Measurements from ENCODE around the gene CYP19A1. TPM values are rescaled to one million over a fixed set of nuclear protein-coding genes. Genes with fewer than 3 reads are reported as not detected.

CYP19A1 gene
- total and polyA plus RNA-seq, 2 donors (not counting 1 experiment from before 2014, with no cell fraction given) = not detected

DNA sequence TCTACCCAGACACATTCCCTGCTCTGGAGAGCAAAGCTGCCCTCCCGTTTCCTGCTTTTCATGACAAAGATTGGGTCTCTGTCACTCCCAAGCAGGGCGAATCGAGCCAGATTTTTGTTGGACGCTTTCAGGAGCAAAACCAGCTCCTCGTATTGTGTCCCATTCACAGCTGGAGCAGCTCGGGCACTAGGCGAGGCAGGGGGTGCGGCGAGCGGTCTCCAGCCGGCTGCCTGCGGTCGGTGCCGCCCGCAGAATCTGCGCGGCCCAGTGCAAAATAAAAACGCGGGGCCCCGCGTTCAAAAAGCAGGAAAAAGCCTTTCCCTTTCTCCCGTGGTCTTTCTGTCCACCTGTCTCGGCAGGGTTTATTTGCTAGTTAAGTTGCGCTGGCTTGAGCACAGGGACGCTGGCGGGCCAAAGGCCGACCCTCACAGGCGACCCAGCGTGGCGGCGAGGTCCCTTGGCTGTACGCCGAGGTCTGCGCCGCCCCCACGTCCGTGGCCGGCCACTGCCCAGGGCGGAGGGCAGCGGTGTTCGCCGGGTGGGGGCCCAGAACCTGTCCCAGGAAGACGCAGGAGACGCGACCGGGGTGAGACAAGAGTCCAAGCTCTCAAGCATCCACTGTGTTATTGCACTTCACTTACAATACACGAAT is 71.2 kb downstream of the CYP19A1 start:
- Mint-ChIP-seq H3K27me3 (peaks cover 31% of the 10 kb centered on the region), H3K27ac (no peak overlapping the region), H3K4me3 (peak overlapping the region; percentile 55), H3K9me3 (ENCODE audit: insufficient read depth) (no peaks in the 10 kb centered on the region), H3K4me1 (peaks cover 7% of the 10 kb centered on the region)
- Histone ChIP-seq H3K9me3 (ENCODE audit: control extremely low read depth in 1 of 3, control insufficient read depth in 2 of 3, insufficient read depth in 1 of 3, low read length in 2 of 3) (no peaks in the 10 kb centered on the region), H3K36me3 (replicated peaks in 1 of 2; ENCODE audit: control extremely low read depth in 1 of 2, control insufficient read depth in 1 of 2, extremely low read depth in 1 of 2, insufficient read depth in 2 of 2, low read length in 1 of 2) (no peaks in the 10 kb centered on the region), H3K79me2 (ENCODE audit: control insufficient read depth, insufficient read depth, low read length) (no peaks in the 10 kb centered on the region), H3K27ac (ENCODE audit: low read length in 2 of 2) (no peak overlapping the region), H3K4me1 (ENCODE audit: control insufficient read depth in 2 of 2, insufficient read depth in 2 of 2, low read length in 2 of 2) (peaks cover 12 to 14% of the 10 kb centered on the region in 2 donors), H3K4me3 (ENCODE audit: control extremely low read depth in 1 of 5, extremely low read depth in 1 of 5, insufficient read depth in 1 of 5, low read depth in 2 of 5, low read length in 4 of 5) (peak overlapping the region in 4 of 5 experiments; percentile 7 to 41 (median 22)), H2AFZ (ENCODE audit: insufficient read depth, low read depth, low read length, poor library complexity, severe bottlenecking) (peak overlapping the region; percentile 60), H3K4me2 (replicated peaks; ENCODE audit: low read depth, low read length, poor library complexity, severe bottlenecking) (peak overlapping the region; percentile 65), H3K27me3 (replicated peaks in 1 of 4; ENCODE audit: control extremely low read depth in 1 of 4, control insufficient read depth in 3 of 4, insufficient read depth in 4 of 4, low read length in 3 of 4) (peaks cover 0 to 35% (median 17%) of the 10 kb centered on the region in 4 experiments), H3K9ac (ENCODE audit: low read length) (peak overlapping the region; percentile 49), H4K20me1 (ENCODE audit: control insufficient read depth, insufficient read depth, low read length, poor library complexity, severe bottlenecking) (no peaks in the 10 kb centered on the region)
- 5% methylated on average over 45 of the region's 47 CpGs for WGBS (ENCODE audit: insufficient coverage)
- ChIA-PET POLR2A (no interaction called here), CTCF (no interaction called here)
- peak; percentile 5 for DNase-seq
- TF ChIP-seq EZH2 (IDR thresholded peaks at IDR 0.05; ENCODE audit: borderline replicate concordance, insufficient read depth, low read depth, low read length, poor library complexity, severe bottlenecking) = no peak
- TF ChIP-seq, protein P1, sequence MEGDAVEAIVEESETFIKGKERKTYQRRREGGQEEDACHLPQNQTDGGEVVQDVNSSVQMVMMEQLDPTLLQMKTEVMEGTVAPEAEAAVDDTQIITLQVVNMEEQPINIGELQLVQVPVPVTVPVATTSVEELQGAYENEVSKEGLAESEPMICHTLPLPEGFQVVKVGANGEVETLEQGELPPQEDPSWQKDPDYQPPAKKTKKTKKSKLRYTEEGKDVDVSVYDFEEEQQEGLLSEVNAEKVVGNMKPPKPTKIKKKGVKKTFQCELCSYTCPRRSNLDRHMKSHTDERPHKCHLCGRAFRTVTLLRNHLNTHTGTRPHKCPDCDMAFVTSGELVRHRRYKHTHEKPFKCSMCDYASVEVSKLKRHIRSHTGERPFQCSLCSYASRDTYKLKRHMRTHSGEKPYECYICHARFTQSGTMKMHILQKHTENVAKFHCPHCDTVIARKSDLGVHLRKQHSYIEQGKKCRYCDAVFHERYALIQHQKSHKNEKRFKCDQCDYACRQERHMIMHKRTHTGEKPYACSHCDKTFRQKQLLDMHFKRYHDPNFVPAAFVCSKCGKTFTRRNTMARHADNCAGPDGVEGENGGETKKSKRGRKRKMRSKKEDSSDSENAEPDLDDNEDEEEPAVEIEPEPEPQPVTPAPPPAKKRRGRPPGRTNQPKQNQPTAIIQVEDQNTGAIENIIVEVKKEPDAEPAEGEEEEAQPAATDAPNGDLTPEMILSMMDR (IDR thresholded peaks at IDR 0.05) = no peak
- intact Hi-C loops (cut with micrococcal nuclease) = no loop called here
- no peak for ATAC-seq (ENCODE audit: low read depth)

DNA sequence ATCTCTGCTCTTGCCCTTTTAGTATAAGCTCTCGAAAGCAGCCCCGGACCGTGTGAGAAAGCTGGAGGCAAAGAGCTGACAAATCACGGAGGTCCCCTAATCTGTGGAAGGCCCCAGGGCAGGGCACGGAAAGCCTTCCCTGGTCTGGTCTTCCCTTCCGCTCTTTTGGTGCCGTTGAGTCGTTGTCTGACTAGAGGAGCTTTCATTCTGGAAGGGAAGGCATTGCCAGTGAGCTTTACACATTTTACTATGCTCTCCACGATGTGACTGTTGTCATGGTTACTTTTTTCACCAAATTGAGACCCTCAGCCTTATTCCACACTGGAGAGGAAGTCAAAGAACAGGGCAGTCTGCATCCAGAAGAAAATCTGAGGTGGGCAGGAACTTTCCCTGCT is 71.7 kb downstream of the CYP19A1 start:
- peak overlapping the region; percentile 60 for H2AFZ ChIP-seq (ENCODE audit: insufficient read depth, low read depth, low read length, poor library complexity, severe bottlenecking)
- H3K27me3 ChIP-seq (replicated peaks in 1 of 4; ENCODE audit: control extremely low read depth in 1 of 4, control insufficient read depth in 3 of 4, insufficient read depth in 4 of 4, low read length in 3 of 4) = peaks cover 0 to 35% (median 17%) of the 10 kb centered on the region in 4 experiments
- Mint-ChIP-seq H3K4me1 (peaks cover 7% of the 10 kb centered on the region), H3K27ac (no peak overlapping the region), H3K27me3 (peaks cover 31% of the 10 kb centered on the region), H3K9me3 (ENCODE audit: insufficient read depth) (no peaks in the 10 kb centered on the region), H3K4me3 (peak overlapping the region; percentile 55)
- H3K4me1 ChIP-seq (ENCODE audit: control insufficient read depth in 2 of 2, insufficient read depth in 2 of 2, low read length in 2 of 2) = peaks cover 12 to 14% of the 10 kb centered on the region in 2 donors
- WGBS (ENCODE audit: insufficient coverage) = 60% methylated on average over 6 of the region's 9 CpGs
- TF ChIP-seq, protein P1 (IDR thresholded peaks at IDR 0.05) = no peak
- no peak for TF ChIP-seq EZH2 (IDR thresholded peaks at IDR 0.05; ENCODE audit: borderline replicate concordance, insufficient read depth, low read depth, low read length, poor library complexity, severe bottlenecking)
- no peak for ATAC-seq (ENCODE audit: low read depth)
- no peak for DNase-seq
- intact Hi-C loops (cut with micrococcal nuclease) = no loop called here
- no peak overlapping the region for H3K9ac ChIP-seq (ENCODE audit: low read length)
- H3K9me3 ChIP-seq (ENCODE audit: control extremely low read depth in 1 of 3, control insufficient read depth in 2 of 3, insufficient read depth in 1 of 3, low read length in 2 of 3) = no peaks in the 10 kb centered on the region
- ChIA-PET POLR2A (no interaction called here), CTCF (no interaction called here)
- H3K4me2 ChIP-seq (replicated peaks; ENCODE audit: low read depth, low read length, poor library complexity, severe bottlenecking) = no peak overlapping the region
- H4K20me1 ChIP-seq (ENCODE audit: control insufficient read depth, insufficient read depth, low read length, poor library complexity, severe bottlenecking) = no peaks in the 10 kb centered on the region
- no peak overlapping the region for H3K4me3 ChIP-seq (ENCODE audit: control extremely low read depth in 1 of 5, extremely low read depth in 1 of 5, insufficient read depth in 1 of 5, low read depth in 2 of 5, low read length in 4 of 5)
- H3K79me2 ChIP-seq (ENCODE audit: control insufficient read depth, insufficient read depth, low read length) = no peaks in the 10 kb centered on the region
- no peak overlapping the region for H3K27ac ChIP-seq (ENCODE audit: low read length in 2 of 2)
- H3K36me3 ChIP-seq (replicated peaks in 1 of 2; ENCODE audit: control extremely low read depth in 1 of 2, control insufficient read depth in 1 of 2, extremely low read depth in 1 of 2, insufficient read depth in 2 of 2, low read length in 1 of 2) = no peaks in the 10 kb centered on the region
